IPS-18a (cell line): ENCODE results near the gene RANBP3L.
"Not testable (repeated sequence)": the region's sequence is repeated elsewhere in the genome, so short reads cannot be mapped to it uniquely, and the experiment has no call there.

Experiments
- H3K27ac ChIP-seq: one replicate; pipeline ENCODE4 v1.5.1; 2013; ENCODE audit warnings: low read length
- H3K27me3 ChIP-seq: one replicate; pipeline ENCODE4 v1.6.1; 2013; ENCODE audit warnings: mild to moderate bottlenecking, low read length; ENCODE audit not compliant: control insufficient read depth, insufficient read depth
- H3K36me3 ChIP-seq: one replicate; pipeline ENCODE4 v1.6.1; 2013; ENCODE audit warnings: low read depth, low read length; ENCODE audit not compliant: control insufficient read depth
- H3K4me1 ChIP-seq: one replicate; pipeline ENCODE4 v1.6.1; 2013; ENCODE audit warnings: low read depth, low read length; ENCODE audit not compliant: control insufficient read depth
- H3K4me3 ChIP-seq: one replicate; pipeline ENCODE4 v1.5.1; 2013; ENCODE audit warnings: low read length
- H3K9ac ChIP-seq: one replicate; pipeline ENCODE4 v1.6.1; 2013; ENCODE audit warnings: mild to moderate bottlenecking, low read length, moderate library complexity
- H3K9me3 ChIP-seq: one replicate; pipeline ENCODE4 v1.6.1; 2013; ENCODE audit warnings: low read depth, low read length; ENCODE audit not compliant: control insufficient read depth

Gene RANBP3L, protein sequence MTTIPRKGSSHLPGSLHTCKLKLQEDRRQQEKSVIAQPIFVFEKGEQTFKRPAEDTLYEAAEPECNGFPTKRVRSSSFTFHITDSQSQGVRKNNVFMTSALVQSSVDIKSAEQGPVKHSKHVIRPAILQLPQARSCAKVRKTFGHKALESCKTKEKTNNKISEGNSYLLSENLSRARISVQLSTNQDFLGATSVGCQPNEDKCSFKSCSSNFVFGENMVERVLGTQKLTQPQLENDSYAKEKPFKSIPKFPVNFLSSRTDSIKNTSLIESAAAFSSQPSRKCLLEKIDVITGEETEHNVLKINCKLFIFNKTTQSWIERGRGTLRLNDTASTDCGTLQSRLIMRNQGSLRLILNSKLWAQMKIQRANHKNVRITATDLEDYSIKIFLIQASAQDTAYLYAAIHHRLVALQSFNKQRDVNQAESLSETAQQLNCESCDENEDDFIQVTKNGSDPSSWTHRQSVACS

GRCh38 chr5:36301858-36302603, at the start of gene RANBP3L:
TSS of gene RANBP3L (minus strand) at chr5:36301902. CDS start at chr5:36301416, 486 bp downstream.
- H3K36me3 ChIP-seq = no peaks in the 10 kb centered on the region
- no peaks in the 10 kb centered on the region for H3K27me3 ChIP-seq
- H3K9me3 ChIP-seq = no peaks in the 10 kb centered on the region
- H3K4me1 ChIP-seq = peaks cover 4% of the 10 kb centered on the region
- no peak within 1 kb of the TSS for H3K4me3 ChIP-seq
- no peak within 1 kb of the TSS for H3K27ac ChIP-seq
- H3K9ac ChIP-seq = no peak within 1 kb of the TSS

GRCh38 chr5:36346896-36347690, 45.4 kb upstream of the RANBP3L start:
- Histone ChIP-seq H3K27me3 (no peaks in the 10 kb centered on the region), H3K9ac (no peak overlapping the region), H3K36me3 (no peaks in the 10 kb centered on the region), H3K9me3 (no peaks in the 10 kb centered on the region), H3K27ac (no peak overlapping the region), H3K4me1 (no peaks in the 10 kb centered on the region), H3K4me3 (no peak overlapping the region)

- H3K4me1 ChIP-seq = peaks cover 2% of the 10 kb centered on the region
- no peak overlapping the region for H3K9ac ChIP-seq
- no peaks in the 10 kb centered on the region for H3K9me3 ChIP-seq
- no peaks in the 10 kb centered on the region for H3K36me3 ChIP-seq
- H3K27me3 ChIP-seq = no peaks in the 10 kb centered on the region
- H3K27ac ChIP-seq = no peak overlapping the region
- H3K4me3 ChIP-seq = no peak overlapping the region
These were observed 43.2 kb upstream of the RANBP3L start for GRCh38 chr5:36344899-36345298.

- not testable (repeated sequence) for H3K9ac ChIP-seq, H3K4me3 ChIP-seq, H3K27ac ChIP-seq, H3K36me3 ChIP-seq, H3K4me1 ChIP-seq, H3K9me3 ChIP-seq, H3K27me3 ChIP-seq
These were observed 40.0 kb upstream of the RANBP3L start for GRCh38 chr5:36341720-36342119.

DNA sequence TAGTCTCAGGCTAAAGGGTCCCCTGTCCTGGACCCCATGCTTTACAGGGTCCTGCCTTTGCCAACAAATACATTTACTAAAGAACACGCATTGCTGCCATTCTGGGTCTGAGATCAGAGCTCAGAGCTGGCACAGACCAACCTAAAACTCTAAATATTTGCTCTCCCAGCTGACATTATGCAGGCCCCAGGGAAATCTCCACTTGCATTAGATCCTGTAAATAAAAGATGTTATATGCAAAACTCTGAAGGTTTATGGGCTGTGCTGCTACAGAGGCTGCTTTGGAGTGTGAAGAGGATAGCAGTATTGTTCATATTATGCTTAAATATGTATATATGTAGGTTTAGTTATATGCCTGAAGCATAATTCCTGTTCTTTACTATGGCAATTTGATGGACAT, 35.9 kb upstream of the RANBP3L start:
- Histone ChIP-seq H3K9me3 (no peaks in the 10 kb centered on the region), H3K36me3 (no peaks in the 10 kb centered on the region)

GRCh38 chr5:36334315-36334714, 32.6 kb upstream of the RANBP3L start:
- Histone ChIP-seq H3K36me3 (no peaks in the 10 kb centered on the region), H3K4me1 (no peaks in the 10 kb centered on the region), H3K4me3 (no peak overlapping the region), H3K9me3 (no peaks in the 10 kb centered on the region), H3K27ac (no peak overlapping the region), H3K9ac (no peak overlapping the region), H3K27me3 (no peaks in the 10 kb centered on the region)

More for the DNA sequence above, 35.9 kb upstream of the RANBP3L start:
- no peaks in the 10 kb centered on the region for H3K27me3 ChIP-seq
- no peak overlapping the region for H3K9ac ChIP-seq
- H3K27ac ChIP-seq = no peak overlapping the region
- peaks cover 2% of the 10 kb centered on the region for H3K4me1 ChIP-seq
- no peak overlapping the region for H3K4me3 ChIP-seq

- H3K36me3 ChIP-seq, H3K27ac ChIP-seq, H3K27me3 ChIP-seq, H3K9ac ChIP-seq, H3K4me3 ChIP-seq, H3K4me1 ChIP-seq, H3K9me3 ChIP-seq: not testable (repeated sequence)
These were observed 31.0 kb upstream of the RANBP3L start for GRCh38 chr5:36332720-36333119.

DNA sequence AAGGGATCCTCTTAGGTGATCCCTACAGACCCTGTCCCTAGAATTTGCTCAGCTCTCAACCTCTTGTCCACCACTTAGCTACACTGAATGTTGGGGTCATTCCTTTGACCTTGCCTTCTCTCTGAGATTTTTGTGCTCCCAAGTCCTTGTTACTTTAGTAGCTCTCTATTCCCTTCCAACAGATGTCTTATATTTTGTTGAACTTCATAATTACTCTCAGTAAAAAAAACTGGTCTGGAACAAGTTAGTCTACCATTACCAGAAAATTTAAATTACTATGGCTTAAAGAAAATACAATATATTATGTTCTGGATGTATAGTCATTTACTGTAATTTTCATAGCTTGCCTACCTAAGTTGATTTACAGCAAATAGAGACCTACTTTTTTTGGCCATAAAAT, 23.5 kb upstream of the RANBP3L start:
- H3K27me3 ChIP-seq = no peaks in the 10 kb centered on the region
- H3K36me3 ChIP-seq = no peaks in the 10 kb centered on the region
- H3K9ac ChIP-seq = no peak overlapping the region
- no peaks in the 10 kb centered on the region for H3K4me1 ChIP-seq
- no peak overlapping the region for H3K4me3 ChIP-seq
- no peaks in the 10 kb centered on the region for H3K9me3 ChIP-seq
- no peak overlapping the region for H3K27ac ChIP-seq

DNA sequence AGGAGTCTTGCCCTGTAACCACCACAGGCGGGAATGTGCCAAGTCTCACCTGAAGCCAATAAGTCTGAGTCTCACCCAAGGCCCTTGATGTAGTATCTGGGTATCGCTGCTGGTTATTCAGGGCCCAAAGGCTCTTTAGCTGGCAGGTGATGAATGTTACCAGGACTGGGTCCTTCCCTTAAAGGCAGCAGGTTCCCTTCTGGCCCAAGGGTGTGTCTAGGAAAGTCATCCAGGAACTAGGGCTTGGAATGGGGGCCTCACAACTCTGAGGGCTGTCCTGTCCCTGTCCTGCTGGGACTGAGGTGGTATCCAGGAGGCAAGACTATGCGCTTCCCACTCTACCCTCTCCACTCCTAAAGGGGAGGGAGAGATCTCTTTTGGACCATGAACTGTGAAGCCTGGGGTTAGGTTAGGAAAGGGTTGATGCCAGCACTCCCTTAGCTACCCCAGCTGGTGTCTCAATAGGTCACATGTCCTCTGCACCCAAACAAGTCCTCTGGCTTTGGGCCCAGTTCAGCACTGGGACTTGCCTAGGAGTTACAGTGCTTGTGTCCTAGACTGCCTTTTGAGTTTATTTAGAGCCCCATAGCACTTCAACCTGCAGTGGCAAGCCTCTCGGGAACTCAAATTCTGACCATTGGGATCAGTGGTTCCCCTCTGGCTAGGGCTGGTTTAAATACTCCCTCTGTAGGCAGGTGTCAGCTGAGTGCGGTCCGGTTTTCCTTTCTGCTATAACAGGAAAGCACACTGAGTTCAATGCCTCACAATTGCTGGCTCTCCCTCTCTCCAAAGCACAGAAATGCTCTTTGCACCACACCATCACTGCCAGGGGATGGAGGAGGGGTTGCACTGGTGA, 22.5 kb upstream of the RANBP3L start:
- H3K9me3 ChIP-seq = no peaks in the 10 kb centered on the region
- no peaks in the 10 kb centered on the region for H3K27me3 ChIP-seq
- H3K9ac ChIP-seq = no peak overlapping the region
- H3K27ac ChIP-seq = no peak overlapping the region
- H3K4me1 ChIP-seq = no peaks in the 10 kb centered on the region
- H3K36me3 ChIP-seq = no peaks in the 10 kb centered on the region
- no peak overlapping the region for H3K4me3 ChIP-seq

GRCh38 chr5:36312953-36313672, 11.4 kb upstream of the RANBP3L start:
- H3K4me3 ChIP-seq = no peak overlapping the region
- H3K9me3 ChIP-seq = no peaks in the 10 kb centered on the region
- no peak overlapping the region for H3K9ac ChIP-seq
- no peak overlapping the region for H3K27ac ChIP-seq
- no peaks in the 10 kb centered on the region for H3K27me3 ChIP-seq
- no peaks in the 10 kb centered on the region for H3K4me1 ChIP-seq
- no peaks in the 10 kb centered on the region for H3K36me3 ChIP-seq
